H1 (cell line): ENCODE results near the gene CORO2B. TPM values are rescaled to one million over a fixed set of nuclear protein-coding genes. Genes with fewer than 3 reads are reported as not detected.

Experiments used
- ATF3 ChIP-seq: IDR thresholded peaks from 2 replicates; pipeline ENCODE4 v1.6.1; 2011; ENCODE audit warnings: low read depth, mild to moderate bottlenecking, low read length; ENCODE audit not compliant: insufficient read depth
- CHD1 ChIP-seq: IDR thresholded peaks from 2 replicates; pipeline ENCODE4 v1.6.1; 2012; ENCODE audit warnings: low read depth, low read length, improper control_type of control experiment
- CHD7 ChIP-seq: fragments of 300-600 bp; sonication (generic); IDR thresholded peaks from 2 replicates; pipeline ENCODE4 v1.7.1; 2012; ENCODE audit warnings: low read length, moderate library complexity, mild to moderate bottlenecking, inconsistent platforms; ENCODE audit not compliant: insufficient replicate concordance
- EGR1 ChIP-seq: IDR thresholded peaks from 2 replicates; pipeline ENCODE4 v1.6.1; 2011; ENCODE audit warnings: low read depth, low read length, borderline replicate concordance
- EP300 ChIP-seq, 2 experiments: IDR thresholded peaks; 1 replicate in 1 of 2; 2 replicates in 1 of 2; pipeline ENCODE4 v1.6.1; 2011 to 2012; ENCODE audit warnings: low read depth in 2 of 2, low read length in 2 of 2, mild to moderate bottlenecking in 2 of 2, borderline replicate concordance in 1 of 2, inconsistent platforms in 1 of 2, moderate library complexity in 1 of 2
- KDM1A ChIP-seq: fragments of 200-600, 300-600 bp; sonication (generic); IDR thresholded peaks from 2 replicates; pipeline ENCODE4 v1.7.1; 2016; ENCODE audit warnings: mild to moderate bottlenecking, low read length, borderline replicate concordance
- POLR2A ChIP-seq, 2 experiments: IDR thresholded peaks; 1 replicate in 1 of 2; 2 replicates in 1 of 2; pipeline ENCODE4 v1.6.1; 2011; ENCODE audit warnings: low read depth in 2 of 2, low read length in 2 of 2, mild to moderate bottlenecking in 2 of 2; ENCODE audit errors: control extremely low read depth in 1 of 2
- POLR2AphosphoS5 ChIP-seq: IDR thresholded peaks from 2 replicates; pipeline ENCODE4 v1.6.1; 2011; ENCODE audit warnings: low read depth, low read length
- RFX5 ChIP-seq: IDR thresholded peaks from 2 replicates; pipeline ENCODE4 v1.6.1; 2011; ENCODE audit warnings: low read depth, low read length, improper control_type of control experiment, borderline replicate concordance
- SP2 ChIP-seq: IDR thresholded peaks from 2 replicates; pipeline ENCODE4 v1.6.1; 2012; ENCODE audit warnings: mild to moderate bottlenecking, low read length, inconsistent platforms
- polyA plus RNA-seq, 7 experiments: library from polyadenylated mRNA; depleted of rRNA in 3 of 7; stranded (reverse) in 5 of 7; unstranded in 2 of 7; fragments of >200 nt in 5 of 7; fragments of 200-250 nt in 2 of 7; gene quantifications; 1 replicate in 5 of 7; 2 replicates in 1 of 7; 4 replicates in 1 of 7; pipeline versions ENCODE4 v1.2.1 to v1.2.3, GENCODE V29; 2011 to 2013; ENCODE audit warnings: missing spikeins in 2 of 7, mixed read lengths in 2 of 7
- total RNA-seq: library from RNA; stranded (reverse); fragmentation: NEBNext Ultra II Directional; extraction: Animal tissue kit (Norgen Biotek cat#: 25700); gene quantifications from 2 replicates; pipeline ENCODE4 v1.2.1, GENCODE V29; 2021
- TF ChIP-seq, protein P1 (sequence below): IDR thresholded peaks from 2 replicates; pipeline ENCODE4 v1.6.1; 2012; ENCODE audit warnings: inconsistent platforms

Gene CORO2B
- total and polyA plus RNA-seq, 2 of the 8 experiments (the other 6 are each of a cell fraction or from before 2014, with no cell fraction given) = 3.4 to 6.7 TPM

DNA sequence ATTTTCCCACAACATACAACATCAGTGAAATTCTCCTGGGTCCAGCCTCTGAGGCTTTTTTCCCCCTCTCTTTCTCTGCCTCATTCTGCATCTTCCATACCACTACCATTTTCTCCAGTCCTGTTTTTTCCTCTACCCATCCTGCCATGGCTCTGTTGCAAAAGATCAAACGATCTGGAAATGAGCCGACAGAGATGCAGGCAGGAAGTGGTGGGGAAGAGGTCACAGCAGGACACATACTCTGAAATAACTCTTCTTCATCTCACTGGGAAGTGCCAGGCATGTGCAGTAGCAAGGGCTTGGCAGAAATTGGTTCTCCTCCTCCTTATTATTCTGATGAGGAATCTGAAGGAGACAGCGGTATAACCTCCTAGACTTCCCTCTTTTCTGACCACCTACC lies 114.3 kb downstream of the CORO2B start (continued):
- TF ChIP-seq CHD7 (no peak), EGR1 (no peak), CHD1 (no peak), POLR2A (IDR thresholded peaks at IDR 0.05; ENCODE audit: control extremely low read depth in 1 of 2, low read depth in 2 of 2, low read length in 2 of 2) (no peak), RFX5 (no peak), SP2 (no peak), POLR2AphosphoS5 (no peak), KDM1A (no peak), ATF3 (no peak), EP300 (IDR thresholded peaks at IDR 0.05; ENCODE audit: borderline replicate concordance in 1 of 2, low read depth in 2 of 2, low read length in 2 of 2) (no peak)
- TF ChIP-seq, protein P1, sequence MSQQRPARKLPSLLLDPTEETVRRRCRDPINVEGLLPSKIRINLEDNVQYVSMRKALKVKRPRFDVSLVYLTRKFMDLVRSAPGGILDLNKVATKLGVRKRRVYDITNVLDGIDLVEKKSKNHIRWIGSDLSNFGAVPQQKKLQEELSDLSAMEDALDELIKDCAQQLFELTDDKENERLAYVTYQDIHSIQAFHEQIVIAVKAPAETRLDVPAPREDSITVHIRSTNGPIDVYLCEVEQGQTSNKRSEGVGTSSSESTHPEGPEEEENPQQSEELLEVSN = no peak
